Muscle of back (tissue), 11 donors: ENCODE results near the gene PI4KA. TPM values are rescaled to one million over a fixed set of nuclear protein-coding genes. Genes with fewer than 3 reads are reported as not detected.
"Not testable (repeated sequence)": the region's sequence is repeated elsewhere in the genome, so short reads cannot be mapped to it uniquely, and the experiment has no call there.

Source experiments
- DNase-seq, 3 donors: peaks; one replicate each; pipeline versions ENCODE4 v3.0.0 to v3.0.0-alpha.2; 2013
- polyA plus RNA-seq, 10 donors: library from polyadenylated mRNA; unstranded; fragments of 120-200 nt; gene quantifications; one replicate each; pipeline ENCODE4 v1.2.1, GENCODE V29; 2013; ENCODE audit not compliant: insufficient read length in 10 of 10

PI4KA gene
- polyA plus RNA-seq, 10 donors = 26.2 to 42.5 (median 35.0) TPM

- DNase-seq = no peak
Measured at GRCh38 chr22:20727118-20728015, 131.2 kb downstream of the PI4KA start.

- DNase-seq = no peak
Measured at GRCh38 chr22:20725987-20726558, 132.5 kb downstream of the PI4KA start.

- no peak for DNase-seq
Measured at GRCh38 chr22:20724676-20725454, 133.7 kb downstream of the PI4KA start.

DNA sequence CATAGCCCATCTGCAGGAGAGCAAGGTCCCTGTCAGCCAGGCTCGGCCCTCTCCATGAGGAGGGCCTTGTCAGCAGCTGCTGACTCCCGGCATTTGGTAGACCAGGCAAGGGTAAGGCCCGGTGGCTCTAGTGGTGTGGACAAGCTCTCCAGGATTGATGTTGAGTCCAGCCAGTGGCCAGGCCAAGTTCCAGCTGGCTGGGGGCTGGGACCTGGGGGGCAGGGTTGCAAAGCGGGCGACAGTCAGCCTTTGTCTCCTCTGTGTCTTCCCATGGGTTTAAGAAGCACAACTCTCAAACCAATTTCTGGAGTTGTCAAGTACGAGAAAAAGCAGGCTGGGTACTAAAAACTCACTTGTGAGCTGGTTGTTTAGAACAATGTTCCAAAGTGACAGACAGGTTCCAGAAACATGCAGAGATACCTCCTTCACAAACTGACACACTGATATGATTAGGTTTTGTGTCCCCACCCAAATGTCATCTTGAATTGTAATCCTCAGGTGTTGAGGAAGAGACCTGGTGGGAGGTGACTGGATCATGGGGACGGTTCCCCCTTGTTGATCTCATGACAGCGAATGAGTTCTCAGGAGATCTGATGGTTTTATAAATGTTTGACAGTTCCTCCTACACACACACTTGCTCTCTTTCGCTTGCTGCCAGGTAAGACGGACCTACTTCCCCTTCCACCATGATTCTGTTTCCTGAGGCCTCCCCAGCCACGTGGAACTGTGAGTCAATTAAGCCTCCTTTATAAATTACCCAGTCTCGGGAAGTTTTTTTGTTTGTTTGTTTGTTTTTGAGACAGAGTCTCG, 137.0 kb downstream of the PI4KA start:
- DNase-seq = no peak

DNA sequence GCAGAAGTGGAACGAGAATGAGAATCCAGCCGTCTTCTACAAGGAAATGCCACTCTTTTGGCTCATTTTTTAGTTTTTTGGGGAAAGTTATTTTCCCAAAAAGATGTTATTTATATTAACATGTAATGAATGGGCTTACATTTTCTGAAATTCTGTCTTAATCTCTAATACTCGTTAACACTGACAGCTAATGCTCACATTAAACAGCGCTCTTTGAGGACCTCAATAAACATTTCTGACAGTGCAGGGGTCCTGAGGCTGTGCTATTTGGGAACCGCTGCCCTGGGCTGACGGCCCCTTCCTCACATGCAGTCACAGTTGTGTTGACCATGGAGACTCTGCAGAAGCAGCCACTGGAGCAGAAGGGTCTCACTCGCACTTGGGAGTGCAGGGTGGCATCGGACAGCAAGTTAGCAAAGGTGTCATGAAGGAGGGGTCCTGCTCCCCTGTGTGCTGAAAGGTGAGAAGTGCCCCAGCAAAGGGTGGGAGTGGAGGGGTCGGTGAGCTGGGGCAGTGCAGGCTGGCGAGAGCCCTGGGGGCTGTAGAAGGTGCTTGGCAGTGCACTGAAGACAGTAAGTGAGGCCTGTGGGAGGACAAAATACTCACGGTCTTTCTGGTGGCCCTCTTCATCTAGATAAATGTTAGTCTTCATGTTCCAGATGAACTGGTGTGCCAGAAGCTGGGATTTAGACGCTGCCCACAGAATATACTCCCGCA, 137.8 kb downstream of the PI4KA start:
- no peak for DNase-seq

DNA sequence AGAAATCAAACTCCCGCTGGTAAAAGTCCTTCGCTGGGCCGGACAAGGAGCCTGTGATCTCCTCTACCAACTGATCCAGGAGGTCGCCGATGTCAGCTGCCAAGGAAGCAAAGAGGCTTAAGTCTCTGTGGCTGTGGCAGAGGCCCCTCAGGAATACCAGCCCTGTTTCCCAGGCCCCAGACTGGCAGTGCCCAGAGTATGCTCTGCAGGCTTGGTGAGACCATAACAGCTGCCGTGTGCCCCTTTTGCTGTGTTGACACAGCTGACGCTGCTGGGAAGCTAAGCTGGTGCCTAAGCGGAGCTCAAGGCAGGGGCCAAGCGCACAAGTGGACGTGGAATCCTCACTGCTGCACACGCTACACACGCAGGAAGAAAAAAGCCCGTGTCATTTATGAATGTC, 139.9 kb downstream of the PI4KA start:
- DNase-seq = peak in 1 of 3 donors; percentile 7

- not testable (repeated sequence) for DNase-seq
Measured at GRCh38 chr22:20717981-20718380, 140.6 kb downstream of the PI4KA start.

- DNase-seq = not testable (repeated sequence)
Measured at GRCh38 chr22:20717213-20717866, 141.3 kb downstream of the PI4KA start.

DNA sequence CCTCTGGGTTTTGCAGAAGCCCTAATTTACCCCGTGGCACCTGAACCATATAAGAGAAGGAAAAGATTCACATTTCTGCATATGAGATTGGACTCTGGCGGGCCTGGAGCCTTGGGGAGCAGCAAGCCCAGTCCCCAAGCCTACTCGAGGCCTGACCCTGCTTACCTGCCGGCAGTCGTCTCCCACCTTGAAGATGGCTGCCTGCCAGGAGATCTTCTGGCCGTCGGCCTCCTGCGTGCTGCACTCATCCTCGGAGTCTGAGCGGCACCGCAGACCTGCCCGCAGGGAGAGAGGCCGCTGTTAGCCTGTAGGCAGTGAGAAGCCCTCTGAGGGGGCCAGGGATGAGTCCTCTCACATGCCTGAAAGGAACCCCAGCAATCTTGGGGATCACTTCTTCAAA, 145.5 kb downstream of the PI4KA start:
- not testable (repeated sequence) for DNase-seq

- DNase-seq = not testable (repeated sequence)
Measured at GRCh38 chr22:20709966-20710365, 148.6 kb downstream of the PI4KA start.

GRCh38 chr22:20707549-20708118, 151.0 kb downstream of the PI4KA start:
- not testable (repeated sequence) for DNase-seq

DNA sequence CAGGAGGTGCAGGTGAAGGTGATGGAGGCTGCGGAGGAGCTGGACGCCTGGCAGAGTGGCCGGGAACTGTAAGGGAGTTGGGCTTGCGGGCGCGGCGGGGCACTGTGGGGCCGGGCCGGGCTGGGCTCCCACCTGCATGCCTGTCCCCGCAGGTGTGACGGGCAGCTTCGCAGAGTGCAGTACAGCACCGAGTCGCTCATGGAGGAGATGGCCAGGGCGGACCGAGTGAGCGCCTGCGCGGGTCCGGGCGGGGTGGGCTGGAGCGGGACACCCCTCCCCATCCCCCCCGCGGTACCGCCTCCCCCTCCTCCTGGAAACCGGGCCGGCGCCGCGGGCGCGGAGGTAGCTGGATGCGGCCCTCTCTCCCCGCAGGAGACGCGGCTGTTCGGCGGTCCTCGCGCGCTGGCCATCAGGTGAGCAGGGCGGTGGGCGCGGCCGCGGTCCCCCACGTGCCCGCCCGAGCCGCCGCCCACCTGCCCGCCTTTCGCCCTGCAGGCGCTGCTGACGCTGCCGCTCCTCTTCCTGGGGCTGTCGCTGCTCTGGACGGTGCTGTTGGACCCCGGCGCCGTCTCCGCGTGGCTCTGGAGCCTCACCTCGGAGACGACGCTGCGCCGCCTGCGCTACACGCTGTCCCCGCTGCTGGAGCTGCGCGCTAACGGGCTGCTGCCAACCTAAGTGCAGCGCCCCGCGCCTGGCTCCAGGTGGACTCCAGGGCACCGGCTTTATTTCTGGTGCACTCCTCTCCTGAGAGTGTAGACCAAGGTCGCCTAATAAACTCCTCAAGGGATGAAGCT, 154.6 kb downstream of the PI4KA start:
- not testable (repeated sequence) for DNase-seq

GRCh38 chr22:20703414-20703806, 155.2 kb downstream of the PI4KA start:
- DNase-seq = not testable (repeated sequence)

- DNase-seq = peak; percentile 83 to 88 (median 87)
Measured at GRCh38 chr22:20702546-20703413, 155.8 kb downstream of the PI4KA start.

GRCh38 chr22:20702175-20702545, 156.5 kb downstream of the PI4KA start:
- not testable (repeated sequence) for DNase-seq

- not testable (repeated sequence) for DNase-seq
Measured at GRCh38 chr22:20701680-20702136, 156.9 kb downstream of the PI4KA start.

GRCh38 chr22:20700347-20700746, 158.3 kb downstream of the PI4KA start:
- not testable (repeated sequence) for DNase-seq

DNA sequence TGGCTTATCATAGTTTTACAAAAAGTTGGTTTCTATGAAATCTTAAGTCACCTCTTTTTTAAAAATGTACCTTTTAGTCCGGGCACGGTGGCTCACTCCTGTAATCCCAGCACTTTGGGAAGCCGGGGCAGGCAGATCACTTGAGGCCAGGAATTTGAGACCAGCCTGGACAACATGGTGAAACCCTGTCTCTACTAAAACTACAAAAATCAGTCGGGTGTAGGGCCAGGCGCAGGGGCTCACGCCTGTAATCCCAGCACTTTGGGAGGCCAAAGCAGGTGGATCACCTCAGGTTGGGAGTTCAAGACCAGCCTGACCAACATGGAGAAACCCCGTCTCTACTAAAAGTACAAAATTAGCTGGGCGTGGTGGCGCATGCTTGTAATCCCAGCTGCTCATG, 158.8 kb downstream of the PI4KA start:
- DNase-seq = not testable (repeated sequence)
